T-helper 1 cell treated with Interleukin-12 subunit alpha and Interleukin-12 subunit beta and Interleukin-4 antibody, amounts not matched to agents 30 ng/mL and 1 ng/mL, for 36 hours (primary cell): ENCODE results near the gene ARHGAP15. TPM values are rescaled to one million over a fixed set of nuclear protein-coding genes. Genes with fewer than 3 reads are reported as not detected.

Experiments
- intact Hi-C: fragments of 100-400 bp; cut with micrococcal nuclease; formaldehyde crosslinking; loops from one replicate; pipeline ENCODE4 v1.15.1; 2024
- total RNA-seq: library from RNA; stranded (reverse); gene quantifications from 2 replicates; pipeline ENCODE4 v1.2.3, GENCODE V29; 2022

Gene ARHGAP15
- total RNA-seq, 1 donor from 2014 or later: 178 TPM

DNA sequence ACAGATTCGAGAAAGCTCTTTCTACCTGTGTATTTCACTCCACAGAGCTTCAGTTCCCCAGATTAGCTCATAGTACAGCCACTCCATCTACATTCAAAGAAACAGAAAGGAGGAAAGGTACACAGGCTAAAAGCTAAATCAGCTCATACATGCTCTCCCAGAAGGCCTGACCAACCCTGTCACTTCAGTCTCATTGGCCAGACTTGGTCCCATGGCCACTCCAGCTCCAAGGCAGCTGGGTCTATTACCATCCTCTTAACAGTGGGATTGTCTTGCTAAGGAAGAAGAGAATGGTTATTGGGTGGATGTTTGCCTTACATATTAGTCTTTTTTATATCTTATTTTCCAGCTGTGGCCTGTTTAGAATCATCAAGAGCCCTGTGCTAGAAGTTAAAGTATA lies 572.6 kb downstream of the ARHGAP15 start:
- intact Hi-C loops: no loop called here

DNA sequence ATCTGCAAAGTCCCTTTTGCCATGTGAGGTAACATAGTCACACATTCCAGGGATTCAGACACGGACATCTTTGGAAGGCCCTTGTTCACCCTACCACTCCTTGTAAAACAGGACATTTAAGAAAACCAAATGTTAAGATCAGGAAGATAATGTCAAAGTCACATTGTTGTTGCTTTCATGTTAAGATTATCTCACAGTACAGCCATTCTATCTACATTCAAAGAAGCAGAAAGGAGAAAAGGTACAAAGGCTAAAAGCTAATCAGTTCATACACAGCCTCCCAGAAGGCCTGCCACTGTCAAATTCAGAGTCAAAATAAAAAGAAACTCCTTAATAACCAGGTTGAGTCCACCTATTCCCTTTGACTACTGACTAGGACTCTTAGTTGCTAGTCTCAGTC lies 573.7 kb downstream of the ARHGAP15 start:
- intact Hi-C loops: no loop called here

DNA sequence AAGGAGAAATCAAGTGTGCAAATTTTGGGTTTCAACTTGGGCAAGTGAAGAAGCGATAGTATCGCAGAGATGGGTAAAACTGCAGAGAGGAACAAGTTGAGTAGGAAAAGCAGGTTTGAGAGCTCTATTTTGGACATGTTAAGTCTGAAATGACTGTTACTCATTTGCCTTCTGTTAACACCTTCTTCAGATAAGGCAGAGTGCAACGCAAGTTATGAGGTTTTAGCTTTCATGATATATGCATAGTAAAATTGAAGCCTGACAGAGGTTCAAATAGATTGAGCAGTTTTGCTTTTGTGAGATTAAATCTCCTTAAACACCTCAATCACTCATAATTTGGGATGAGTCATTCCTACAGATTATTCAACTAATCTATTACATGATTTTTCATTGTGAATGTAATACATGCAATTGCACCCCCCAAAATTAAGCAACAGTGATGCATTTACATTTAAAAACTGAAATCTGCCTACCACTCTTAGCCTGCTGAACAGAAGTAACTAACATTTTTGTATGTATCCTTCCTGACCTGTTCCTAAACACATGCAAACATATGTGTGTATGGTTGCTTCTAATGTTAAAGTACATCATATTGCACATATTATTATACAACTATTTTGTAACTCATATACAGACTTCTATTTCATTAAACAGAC lies 575.4 kb downstream of the ARHGAP15 start:
- intact Hi-C loops: loop anchor here (2.0 kb wide), 1 partner anchor 26 kb away; no protein-coding TSS in a partner anchor

DNA sequence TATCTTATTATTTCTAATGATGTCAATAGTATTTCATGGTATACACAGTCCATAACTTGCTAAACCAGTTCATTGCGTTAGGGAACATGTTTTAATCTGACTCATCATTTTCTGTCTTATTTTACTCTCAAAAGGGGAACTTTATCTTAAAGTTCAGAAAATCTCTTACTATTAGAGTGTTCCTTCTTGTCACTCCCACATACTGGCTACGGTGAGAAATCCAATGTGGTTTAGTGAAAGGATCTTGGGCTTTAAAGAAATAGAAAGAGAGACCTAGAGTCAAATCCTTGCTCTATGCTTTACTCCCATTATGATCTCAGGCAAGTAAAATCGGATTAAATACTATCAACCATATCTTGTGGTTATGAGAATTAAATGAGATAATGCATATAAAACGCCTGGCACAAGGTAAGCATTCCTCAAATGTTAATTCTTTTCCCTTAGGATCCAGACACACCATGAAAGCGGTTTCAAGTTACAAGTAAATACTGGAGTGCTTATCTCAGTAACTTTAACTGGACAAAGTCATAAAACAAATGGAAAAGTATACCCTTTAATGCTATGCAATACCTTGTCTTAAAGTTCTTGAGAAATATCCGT lies 576.0 kb downstream of the ARHGAP15 start:
- intact Hi-C loops: loop anchor here (2.0 kb wide), 1 partner anchor 26 kb away; no protein-coding TSS in a partner anchor

DNA sequence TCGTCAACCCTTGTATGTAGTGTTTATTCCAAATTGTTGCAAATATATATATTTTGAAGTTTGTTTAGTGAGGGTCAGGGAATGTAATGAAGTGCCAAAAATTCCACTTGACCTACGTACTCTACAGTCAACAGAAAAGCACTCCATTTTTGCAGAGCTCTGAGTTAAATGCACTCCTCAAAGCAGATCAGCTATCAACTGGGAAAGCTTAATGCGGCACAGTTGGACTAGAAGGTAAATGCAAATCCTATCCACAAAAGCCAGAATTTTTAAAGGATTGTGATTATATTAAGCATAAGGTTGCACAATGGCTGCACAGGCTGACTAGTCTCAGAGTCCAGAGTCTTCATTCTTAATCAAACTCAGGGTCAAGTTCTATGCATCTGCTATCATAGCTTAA lies 577.1 kb downstream of the ARHGAP15 start:
- intact Hi-C loops: no loop called here

DNA sequence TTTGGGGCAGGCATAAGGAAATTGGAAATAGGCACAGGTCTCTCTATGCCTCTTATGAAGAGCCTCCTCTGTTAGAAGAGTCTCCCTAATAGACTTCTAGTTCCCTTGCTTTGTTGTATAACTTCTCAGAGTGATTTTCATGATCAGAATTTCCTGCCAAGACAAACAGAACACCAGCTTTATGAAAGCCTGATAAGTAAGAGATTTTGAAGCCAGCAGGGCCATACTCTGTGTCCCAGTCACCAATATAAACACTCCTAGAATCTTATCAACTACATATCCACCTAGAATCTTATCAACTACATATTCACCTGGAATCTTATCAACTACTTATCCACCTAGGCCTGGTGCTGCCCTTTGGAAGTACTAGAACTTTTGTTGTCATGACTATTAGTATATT lies 579.5 kb downstream of the ARHGAP15 start:
- intact Hi-C loops: no loop called here

DNA sequence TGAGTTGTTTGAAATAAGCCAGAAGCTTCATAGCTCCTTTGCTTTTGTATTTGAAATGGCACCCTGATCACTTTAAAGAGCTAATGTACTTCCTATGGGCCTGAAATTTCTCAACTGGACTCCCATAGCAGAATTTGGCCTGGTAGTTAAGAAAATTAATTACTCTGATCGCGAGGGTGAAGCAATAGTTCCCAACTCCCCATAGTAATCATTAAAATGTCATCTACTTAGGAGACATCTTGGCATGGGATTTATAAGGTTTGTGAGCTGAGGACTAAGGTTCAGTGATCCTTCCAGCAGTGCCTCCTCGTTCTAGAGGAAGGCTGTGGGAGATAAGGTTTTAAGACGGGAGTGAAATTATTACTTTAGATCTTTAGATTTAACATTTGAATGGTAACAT lies 581.0 kb downstream of the ARHGAP15 start:
- intact Hi-C loops: no loop called here

DNA sequence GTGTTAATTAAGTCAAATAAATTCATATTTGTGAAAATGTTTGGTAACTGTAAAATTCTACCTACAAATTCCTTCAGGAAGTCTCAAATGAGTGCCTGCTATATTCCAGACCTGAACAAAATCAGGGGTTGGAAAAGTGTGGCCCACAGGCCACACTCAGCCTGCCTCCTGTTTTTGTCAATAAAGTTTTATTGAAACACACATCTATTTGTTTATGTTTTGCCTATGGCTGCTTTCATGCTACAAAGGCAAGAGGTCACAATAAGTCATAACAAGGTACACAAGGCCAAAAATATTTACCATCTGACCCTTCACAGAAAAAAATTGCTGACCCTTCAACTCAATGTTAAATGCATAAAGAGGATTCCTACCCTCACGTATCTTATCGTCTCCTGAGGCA lies 581.7 kb downstream of the ARHGAP15 start:
- intact Hi-C loops: no loop called here

DNA sequence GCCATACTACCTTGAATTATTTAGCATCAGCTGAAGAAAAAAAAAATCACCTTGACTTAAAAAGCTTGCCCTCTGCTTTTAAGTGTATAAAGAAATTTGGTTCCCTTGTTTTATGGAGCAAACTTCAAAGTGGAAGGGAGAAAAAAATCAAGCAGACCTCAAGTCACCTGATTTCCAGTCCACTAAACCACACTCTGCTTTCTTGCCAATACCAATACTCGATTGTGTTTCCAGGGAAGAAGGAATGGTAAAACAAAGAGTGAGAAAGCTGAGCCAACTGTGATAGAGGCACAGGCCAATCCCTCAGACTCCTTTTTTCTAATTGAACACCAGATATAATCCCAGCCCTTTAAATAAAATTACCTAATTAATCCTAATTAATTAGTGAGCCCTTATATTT lies 587.3 kb downstream of the ARHGAP15 start:
- intact Hi-C loops: no loop called here

DNA sequence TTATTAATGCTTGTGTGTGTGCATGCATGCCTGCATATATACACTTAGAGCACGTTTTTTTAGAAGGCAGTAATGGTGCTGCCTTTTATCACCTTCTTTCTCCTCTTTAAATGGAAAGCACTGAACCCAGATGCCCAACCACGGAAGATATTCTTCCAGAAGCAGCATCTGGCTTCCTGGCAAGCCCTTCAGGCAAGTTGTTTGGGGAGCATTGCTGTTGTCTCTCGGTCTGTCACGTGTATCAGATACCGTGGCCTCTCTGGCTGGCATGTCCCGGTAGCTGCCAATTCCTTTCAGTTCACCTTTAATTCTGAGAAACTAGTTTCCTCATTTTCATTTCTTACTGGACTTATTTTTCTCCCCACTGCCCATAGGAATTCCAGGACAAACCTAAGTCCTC lies 587.8 kb downstream of the ARHGAP15 start:
- intact Hi-C loops: no loop called here

DNA sequence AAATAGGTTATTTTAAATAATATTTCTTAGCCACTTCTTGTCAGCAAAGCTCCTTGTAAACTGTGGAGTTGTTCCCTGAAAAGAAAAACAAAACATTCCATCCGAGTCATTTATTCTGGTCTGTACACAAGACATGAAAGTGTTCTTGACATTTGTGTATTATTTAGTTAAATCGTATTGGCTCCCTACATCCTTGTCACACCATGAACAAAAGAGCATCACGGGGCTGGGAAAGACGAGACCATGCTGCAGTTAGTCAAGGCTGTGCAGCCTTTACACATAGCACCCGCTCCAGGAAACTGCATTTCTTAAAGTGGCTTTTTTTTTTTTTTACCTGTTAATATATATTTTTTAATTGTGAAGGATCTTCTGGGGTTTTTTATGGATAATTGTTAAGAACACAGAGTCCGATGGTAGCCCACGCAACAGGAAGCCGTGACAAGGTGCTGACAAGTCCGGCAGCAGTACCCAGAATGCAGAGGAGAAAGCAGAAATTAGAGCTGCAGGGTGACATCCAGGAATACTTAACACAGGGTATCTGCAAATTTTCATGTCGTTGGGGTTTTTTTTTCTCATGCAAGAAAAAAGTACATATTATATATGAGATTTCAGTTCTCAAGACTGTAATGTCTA lies 588.4 kb downstream of the ARHGAP15 start:
- intact Hi-C loops: no loop called here

DNA sequence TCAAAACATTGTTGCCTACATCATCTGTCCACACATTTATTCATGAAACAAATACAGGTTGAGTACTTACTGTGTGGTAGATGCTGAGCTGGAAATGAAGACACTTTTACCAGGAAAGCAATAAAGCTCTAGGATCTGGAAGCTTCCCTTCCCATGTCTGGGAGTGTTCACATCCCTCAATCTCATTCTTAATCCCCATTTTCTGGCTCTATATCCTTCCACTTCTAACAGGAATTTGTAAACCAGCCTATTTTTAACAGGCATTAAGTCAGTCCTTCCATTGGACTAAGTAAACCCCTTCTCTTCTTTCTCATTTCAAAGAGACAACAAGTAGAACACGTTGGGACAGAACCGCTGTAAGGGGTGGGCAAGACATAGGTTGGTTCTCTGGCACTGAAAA lies 589.5 kb downstream of the ARHGAP15 start:
- intact Hi-C loops: no loop called here

DNA sequence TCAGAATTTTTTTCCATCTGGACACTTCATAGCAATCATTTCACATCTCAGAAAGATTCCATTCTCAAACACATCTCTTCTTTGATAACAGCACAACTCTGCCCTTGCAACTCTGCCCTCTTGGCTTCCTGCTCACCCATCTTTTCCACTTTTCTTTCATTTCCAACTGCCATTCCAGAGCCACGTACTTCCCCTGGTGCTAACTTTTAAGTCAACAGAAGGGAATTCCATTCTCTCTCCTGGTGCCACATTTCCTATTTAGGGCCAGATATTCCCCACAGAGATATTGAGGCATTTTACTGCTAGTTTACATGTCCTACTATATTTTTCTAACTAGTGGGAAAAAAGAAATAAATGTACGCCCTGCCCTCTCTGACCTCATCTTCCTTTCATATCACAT lies 590.2 kb downstream of the ARHGAP15 start:
- intact Hi-C loops: no loop called here

DNA sequence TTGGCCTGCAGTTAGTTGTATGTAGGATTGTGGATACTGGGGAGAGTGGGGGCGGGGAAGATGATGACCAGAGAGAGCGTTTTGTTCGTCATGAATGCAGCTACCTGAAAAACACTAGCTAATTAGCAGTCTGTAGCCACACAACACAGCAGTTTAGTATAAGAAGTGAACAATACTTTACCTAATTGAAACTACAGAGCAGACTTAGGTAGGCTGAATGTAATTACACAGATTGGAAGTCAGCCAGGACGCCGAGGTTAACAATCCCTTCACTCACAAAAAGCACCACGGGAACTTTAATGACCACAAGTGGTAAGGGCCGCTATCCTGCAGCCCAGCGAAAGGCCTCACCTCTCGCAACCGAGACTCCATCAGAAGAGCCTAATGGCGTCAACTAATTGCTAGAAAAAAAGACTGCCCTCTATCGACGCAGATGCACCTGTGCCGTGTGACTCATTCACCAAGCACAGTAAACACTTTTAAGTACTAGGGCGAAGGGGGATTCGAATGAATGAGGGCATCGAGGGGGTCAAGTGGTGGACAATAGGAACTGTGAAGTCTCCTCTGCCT lies 591.0 kb downstream of the ARHGAP15 start:
- intact Hi-C loops: no loop called here

DNA sequence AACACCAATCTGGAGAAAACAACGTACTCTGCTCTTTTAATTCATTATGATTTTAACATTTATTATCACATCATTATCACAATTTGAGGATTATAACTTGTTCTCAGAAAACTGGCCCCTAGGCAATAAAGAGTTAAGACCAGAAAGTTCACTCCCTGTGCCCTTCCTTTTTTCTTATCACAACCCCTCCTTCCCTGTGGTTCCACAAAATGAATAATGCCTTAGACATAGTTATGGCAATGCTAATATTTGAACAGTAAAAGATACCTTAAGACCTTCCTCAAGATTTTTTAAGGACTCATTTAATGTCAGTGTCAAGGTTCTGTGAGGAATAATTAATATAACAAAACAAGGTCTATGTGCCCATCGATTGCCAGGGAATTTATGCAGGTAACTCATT lies 596.2 kb downstream of the ARHGAP15 start:
- intact Hi-C loops: no loop called here

DNA sequence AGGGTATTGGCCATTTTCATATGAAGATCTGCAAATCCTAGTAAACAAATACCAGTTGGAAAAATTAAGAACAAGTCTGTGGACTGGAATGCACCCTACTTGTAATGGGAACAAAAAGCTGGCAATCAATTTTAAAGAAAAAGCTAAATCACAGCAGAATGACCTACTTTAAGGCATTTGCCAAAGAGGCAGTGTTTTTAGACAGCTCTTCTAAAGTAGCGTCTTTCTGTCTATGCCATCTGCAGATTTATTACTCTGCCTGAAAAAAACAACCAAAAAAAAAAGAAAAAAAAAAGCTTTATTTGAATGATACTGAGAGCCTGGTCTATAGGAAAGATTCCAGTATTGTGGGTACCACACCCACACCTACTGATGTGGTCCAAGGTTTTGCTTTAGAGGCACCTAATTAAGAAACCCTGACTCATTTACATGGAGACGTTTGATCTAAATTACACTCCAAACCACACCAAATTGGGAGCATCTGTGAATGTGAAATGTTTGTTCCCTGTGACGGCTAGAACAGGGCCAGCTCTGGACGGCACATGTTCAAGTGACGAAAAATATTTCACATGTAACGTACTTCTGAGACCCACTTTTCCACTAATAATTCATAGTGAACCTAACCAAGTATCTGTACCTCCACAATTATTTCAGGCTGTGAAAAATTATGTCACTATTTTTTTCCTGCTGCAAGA lies 597.1 kb downstream of the ARHGAP15 start:
- intact Hi-C loops: no loop called here

DNA sequence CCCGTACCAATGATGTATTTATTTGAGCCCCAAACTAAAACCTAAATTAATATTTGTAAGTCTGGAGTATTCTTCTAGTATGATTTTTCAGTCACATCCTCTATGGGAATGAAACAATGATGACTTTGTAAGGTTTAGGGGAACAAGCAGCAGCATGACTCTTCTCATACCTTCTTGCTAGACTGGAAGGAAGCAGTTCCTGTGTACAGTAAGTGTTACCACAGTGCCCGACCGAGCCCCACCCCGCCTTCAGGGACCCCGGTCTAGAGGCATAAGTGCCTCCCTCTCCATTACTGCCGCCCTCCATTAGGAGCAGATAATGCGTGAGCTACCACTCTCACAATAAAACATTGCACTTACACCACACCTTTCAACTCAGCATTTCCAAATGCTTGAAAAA lies 599.3 kb downstream of the ARHGAP15 start:
- intact Hi-C loops: no loop called here

DNA sequence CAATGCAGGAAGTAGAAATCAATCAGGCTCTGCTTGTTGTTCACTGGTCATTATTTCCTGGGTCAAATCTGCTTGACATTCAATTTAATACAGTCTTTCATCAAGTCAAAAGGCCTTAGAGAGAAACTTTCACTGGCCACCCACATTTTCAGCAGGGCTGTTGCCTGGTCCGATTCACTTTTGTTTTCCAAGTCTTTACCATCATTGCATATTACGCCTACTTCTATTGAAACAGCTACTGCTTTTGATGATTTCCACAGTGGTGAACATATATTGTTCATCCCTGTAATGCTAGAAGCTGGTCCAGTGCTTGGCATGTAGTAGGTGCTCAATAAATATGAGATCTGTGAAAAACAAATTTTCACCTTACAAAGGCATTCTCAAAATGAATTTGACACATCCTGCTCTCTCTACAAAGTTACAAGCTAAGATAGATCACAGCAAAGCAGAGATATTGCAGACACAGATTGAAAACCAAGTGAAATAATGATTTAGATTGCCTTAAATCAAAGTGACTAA lies 600.1 kb downstream of the ARHGAP15 start:
- intact Hi-C loops: no loop called here

DNA sequence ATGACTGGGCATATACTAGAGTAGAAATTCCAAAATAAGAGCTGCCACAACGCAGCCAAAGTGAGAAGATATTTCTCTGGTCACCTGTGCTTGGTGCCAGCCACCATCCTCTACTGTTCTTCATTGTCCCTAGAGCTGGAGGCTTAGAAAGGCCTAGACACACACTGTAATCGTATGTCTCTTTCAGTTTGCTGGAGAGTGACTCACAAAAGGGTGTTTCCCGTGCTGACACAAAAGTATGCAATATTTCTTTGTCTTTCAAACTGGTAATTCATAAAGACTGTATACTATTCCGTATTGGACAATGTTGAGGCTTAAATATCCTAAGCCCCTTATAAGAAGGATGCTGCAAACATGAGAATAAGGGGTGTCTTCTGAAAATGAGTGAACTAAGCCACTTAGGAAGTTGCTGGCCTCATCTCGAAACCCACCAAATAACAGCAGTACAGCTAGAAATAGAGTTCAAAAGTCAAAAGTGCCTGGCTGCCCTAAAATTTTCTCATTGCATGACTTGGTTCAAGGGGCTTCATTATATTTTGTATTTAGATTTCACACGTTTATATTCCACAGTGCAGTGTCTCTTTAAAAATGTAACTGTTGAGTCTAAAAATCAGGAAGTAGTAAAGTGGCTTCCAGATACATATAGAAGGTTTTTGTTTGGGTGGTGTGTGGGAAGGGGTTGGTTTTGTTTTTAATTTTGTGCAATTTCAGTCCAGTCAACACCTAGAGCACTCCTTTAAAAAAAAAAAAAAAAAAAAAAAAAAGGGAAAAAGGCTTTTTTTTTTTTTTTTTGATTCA lies 601.1 kb downstream of the ARHGAP15 start:
- intact Hi-C loops: loop anchor here (2.0 to 5.0 kb wide), 6 partner anchors 26 to 787 kb away; no protein-coding TSS in a partner anchor

DNA sequence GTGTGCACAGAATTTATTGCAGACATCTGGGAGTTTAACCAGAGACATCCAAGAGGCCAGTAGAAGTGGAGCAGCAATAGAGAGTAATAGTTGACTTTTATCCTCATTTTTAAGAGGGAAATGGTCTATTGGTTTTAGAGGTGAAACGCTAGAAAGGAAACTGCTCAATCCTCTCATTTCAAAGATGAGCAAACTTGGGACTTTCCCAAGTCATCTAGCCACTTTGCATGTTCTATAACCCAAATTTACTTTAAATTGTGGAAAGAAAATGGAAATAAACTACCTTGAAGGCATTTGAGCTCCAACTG lies 601.7 kb downstream of the ARHGAP15 start:
- intact Hi-C loops: loop anchor here (2.0 to 5.0 kb wide), 6 partner anchors 26 to 786 kb away; no protein-coding TSS in a partner anchor

DNA sequence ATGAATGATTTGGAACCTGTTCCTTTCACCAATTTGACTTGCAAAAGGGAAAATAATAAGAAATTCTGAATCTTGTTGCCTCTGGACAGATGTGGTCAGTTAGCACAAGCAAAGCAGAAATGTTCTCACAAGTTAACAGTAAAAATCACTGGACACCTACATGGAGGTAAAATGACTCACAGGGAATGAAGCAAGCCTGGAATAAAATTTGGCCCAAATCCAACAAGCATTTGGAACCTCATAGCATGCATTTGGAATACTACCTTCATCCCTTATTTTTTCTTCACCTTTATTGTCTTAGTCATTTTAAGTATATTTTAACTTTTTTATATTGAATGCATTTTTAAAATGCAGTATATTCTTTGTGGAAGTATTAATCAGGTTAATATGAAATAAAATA lies 602.9 kb downstream of the ARHGAP15 start:
- intact Hi-C loops: loop anchor here (5.0 kb wide), 4 partner anchors 265 to 785 kb away; no protein-coding TSS in a partner anchor
